ENCODE results near the gene TPPP2.

DNA sequence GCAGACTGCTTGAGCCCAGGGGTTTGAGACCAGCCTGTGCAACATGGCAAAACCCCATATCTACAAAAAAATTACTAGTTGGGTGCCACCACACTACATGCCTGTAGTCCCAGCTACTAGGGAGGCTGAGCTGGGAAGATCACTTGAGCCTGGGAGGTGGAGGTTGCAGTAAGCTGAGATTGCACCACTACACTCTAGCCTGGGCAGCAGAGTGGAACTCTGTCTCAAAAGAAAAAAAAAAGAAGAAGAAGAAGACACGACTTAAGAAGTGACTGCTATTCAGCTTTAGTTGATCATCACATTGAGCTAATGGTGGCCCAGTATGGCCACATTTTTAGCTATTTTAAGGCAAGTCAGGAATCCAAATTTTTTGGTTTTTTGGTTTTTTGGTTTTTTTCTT, 49.1 kb upstream of the TPPP2 start:
- TF ChIP-seq, protein P1, sequence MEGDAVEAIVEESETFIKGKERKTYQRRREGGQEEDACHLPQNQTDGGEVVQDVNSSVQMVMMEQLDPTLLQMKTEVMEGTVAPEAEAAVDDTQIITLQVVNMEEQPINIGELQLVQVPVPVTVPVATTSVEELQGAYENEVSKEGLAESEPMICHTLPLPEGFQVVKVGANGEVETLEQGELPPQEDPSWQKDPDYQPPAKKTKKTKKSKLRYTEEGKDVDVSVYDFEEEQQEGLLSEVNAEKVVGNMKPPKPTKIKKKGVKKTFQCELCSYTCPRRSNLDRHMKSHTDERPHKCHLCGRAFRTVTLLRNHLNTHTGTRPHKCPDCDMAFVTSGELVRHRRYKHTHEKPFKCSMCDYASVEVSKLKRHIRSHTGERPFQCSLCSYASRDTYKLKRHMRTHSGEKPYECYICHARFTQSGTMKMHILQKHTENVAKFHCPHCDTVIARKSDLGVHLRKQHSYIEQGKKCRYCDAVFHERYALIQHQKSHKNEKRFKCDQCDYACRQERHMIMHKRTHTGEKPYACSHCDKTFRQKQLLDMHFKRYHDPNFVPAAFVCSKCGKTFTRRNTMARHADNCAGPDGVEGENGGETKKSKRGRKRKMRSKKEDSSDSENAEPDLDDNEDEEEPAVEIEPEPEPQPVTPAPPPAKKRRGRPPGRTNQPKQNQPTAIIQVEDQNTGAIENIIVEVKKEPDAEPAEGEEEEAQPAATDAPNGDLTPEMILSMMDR (IDR thresholded peaks at IDR 0.05): no peak
- TF ChIP-seq POLR2A (IDR thresholded peaks at IDR 0.05): no peak
- no peak for TF ChIP-seq POLR2AphosphoS5 (IDR thresholded peaks at IDR 0.05)

Measured in gastroesophageal sphincter (tissue), 3 donors.